Osteocyte (in vitro differentiated cells): ENCODE results near the gene WDCP. TPM values are rescaled to one million over a fixed set of nuclear protein-coding genes. Genes with fewer than 3 reads are reported as not detected.
"Not testable (repeated sequence)": the region's sequence is repeated elsewhere in the genome, so short reads cannot be mapped to it uniquely, and the experiment has no call there.

Source experiments
- DNase-seq: peaks from one replicate; pipeline ENCODE4 v3.0.0; 2021; ENCODE audit warnings: mixed read lengths; ENCODE audit not compliant: unreplicated experiment; ENCODE audit errors: extremely low spot score
- H3K27ac Mint-ChIP-seq: one replicate; pipeline ENCODE4 v1.8.0; 2021; ENCODE audit warnings: mild to moderate bottlenecking, mixed read lengths; ENCODE audit not compliant: unreplicated experiment
- H3K27me3 Mint-ChIP-seq: one replicate; pipeline ENCODE4 v1.8.0; 2021; ENCODE audit warnings: mixed read lengths; ENCODE audit not compliant: unreplicated experiment
- H3K36me3 Mint-ChIP-seq: one replicate; pipeline ENCODE4 v1.8.0; 2021; ENCODE audit warnings: mixed read lengths; ENCODE audit not compliant: unreplicated experiment
- H3K4me1 Mint-ChIP-seq: one replicate; pipeline ENCODE4 v1.8.0; 2021; ENCODE audit warnings: mixed read lengths; ENCODE audit not compliant: unreplicated experiment
- H3K4me3 Mint-ChIP-seq: one replicate; pipeline ENCODE4 v1.8.0; 2021; ENCODE audit warnings: mild to moderate bottlenecking, moderate library complexity, mixed read lengths; ENCODE audit not compliant: unreplicated experiment
- H3K9me3 Mint-ChIP-seq: one replicate; pipeline ENCODE4 v1.8.0; 2021; ENCODE audit warnings: mixed read lengths; ENCODE audit not compliant: unreplicated experiment
- CTCF ChIP-seq: fragments of 200-600 bp; sonication (generic); IDR thresholded peaks from 2 replicates; pipeline ENCODE4 v1.5.0; 2021; ENCODE audit warnings: antibody characterized with exemption, mild to moderate bottlenecking, moderate library complexity
- long read RNA-seq: library from polyadenylated mRNA; unstranded; transcript quantifications from one replicate; pipeline ENCODE4 v2.0.0, GENCODE V29; 2021
- total RNA-seq: library from RNA; stranded (reverse); gene quantifications from 2 replicates; pipeline ENCODE4 v1.2.1, GENCODE V29; 2021

The WDCP gene
- total RNA-seq = 9.6 and 12.4 TPM in 2 replicates
- long read RNA-seq, transcript WDCP-201 (4 exons, 3,817 nt) = major isoform, 47 of 66 reads
- long read RNA-seq, partial matches to known transcripts = 15 of 66 reads
- long read RNA-seq, other reads (novel, unspliced or antisense) = 0 of 66 reads

GRCh38 chr2:24046930-24047702 lies at the start of gene WDCP:
Gene WDCP (minus strand): TSS chr2:24047391. CDS start chr2:24039494, 7,897 bp downstream.
- Mint-ChIP-seq H3K27ac (peak within 1 kb of the TSS; percentile 89), H3K4me1 (peaks cover 18% of the 10 kb centered on the region), H3K4me3 (peak within 1 kb of the TSS; percentile 99), H3K36me3 (peaks cover 3% of the 10 kb centered on the region), H3K9me3 (no peaks in the 10 kb centered on the region), H3K27me3 (no peaks in the 10 kb centered on the region)
- no peak for TF ChIP-seq CTCF
- peak; percentile 96 for DNase-seq

GRCh38 chr2:24095171-24095677 lies 48.0 kb upstream of the WDCP start:
- not testable (repeated sequence) for H3K27ac Mint-ChIP-seq, DNase-seq, H3K4me3 Mint-ChIP-seq, H3K27me3 Mint-ChIP-seq, H3K4me1 Mint-ChIP-seq
- Mint-ChIP-seq H3K9me3 (peaks cover 13% of the 10 kb centered on the region), H3K36me3 (peaks cover 33% of the 10 kb centered on the region)

GRCh38 chr2:24093270-24093669 lies 46.1 kb upstream of the WDCP start:
- not testable (repeated sequence) for H3K27me3 Mint-ChIP-seq, H3K27ac Mint-ChIP-seq, H3K4me1 Mint-ChIP-seq, DNase-seq, H3K4me3 Mint-ChIP-seq
- peaks cover 34% of the 10 kb centered on the region for H3K36me3 Mint-ChIP-seq
- peaks cover 13% of the 10 kb centered on the region for H3K9me3 Mint-ChIP-seq

- H3K27ac Mint-ChIP-seq = no peak overlapping the region
- no peak for TF ChIP-seq CTCF
- peaks cover 6% of the 10 kb centered on the region for H3K36me3 Mint-ChIP-seq
- no peak for DNase-seq
- peaks cover 7% of the 10 kb centered on the region for H3K4me1 Mint-ChIP-seq
- H3K9me3 Mint-ChIP-seq = no peaks in the 10 kb centered on the region
- H3K4me3 Mint-ChIP-seq = no peak overlapping the region
- no peaks in the 10 kb centered on the region for H3K27me3 Mint-ChIP-seq
These were observed 41.7 kb upstream of the WDCP start for GRCh38 chr2:24088821-24089359.

GRCh38 chr2:24087032-24087431 lies 39.8 kb upstream of the WDCP start:
- Mint-ChIP-seq H3K27me3 (no peaks in the 10 kb centered on the region), H3K27ac (no peak overlapping the region), H3K9me3 (no peaks in the 10 kb centered on the region), H3K36me3 (peaks cover 13% of the 10 kb centered on the region), H3K4me1 (peaks cover 20% of the 10 kb centered on the region), H3K4me3 (no peak overlapping the region)
- TF ChIP-seq CTCF = no peak
- no peak for DNase-seq

- H3K27me3 Mint-ChIP-seq = no peaks in the 10 kb centered on the region
These were observed 39.0 kb upstream of the WDCP start for GRCh38 chr2:24086241-24086640.

More at GRCh38 chr2:24086241-24086640, 39.0 kb upstream of the WDCP start:
- TF ChIP-seq CTCF = no peak
- Mint-ChIP-seq H3K4me3 (peak overlapping the region; percentile 32), H3K27ac (no peak overlapping the region), H3K4me1 (peaks cover 20% of the 10 kb centered on the region), H3K9me3 (no peaks in the 10 kb centered on the region), H3K36me3 (peaks cover 16% of the 10 kb centered on the region)
- DNase-seq = no peak
